C4-2B (cell line): ENCODE data around the gene SMARCB1.

ENCODE experiments used
- CTCF ChIP-seq: fragments of 450-650 bp; conservative IDR thresholded peaks from 2 replicates; pipeline ENCODE4 v1.5.1; 2017; ENCODE audit warnings: mild to moderate bottlenecking
- ZFX ChIP-seq: fragments of 450-650 bp; IDR thresholded peaks from 2 replicates; pipeline ENCODE4 v1.6.1; 2017

DNA sequence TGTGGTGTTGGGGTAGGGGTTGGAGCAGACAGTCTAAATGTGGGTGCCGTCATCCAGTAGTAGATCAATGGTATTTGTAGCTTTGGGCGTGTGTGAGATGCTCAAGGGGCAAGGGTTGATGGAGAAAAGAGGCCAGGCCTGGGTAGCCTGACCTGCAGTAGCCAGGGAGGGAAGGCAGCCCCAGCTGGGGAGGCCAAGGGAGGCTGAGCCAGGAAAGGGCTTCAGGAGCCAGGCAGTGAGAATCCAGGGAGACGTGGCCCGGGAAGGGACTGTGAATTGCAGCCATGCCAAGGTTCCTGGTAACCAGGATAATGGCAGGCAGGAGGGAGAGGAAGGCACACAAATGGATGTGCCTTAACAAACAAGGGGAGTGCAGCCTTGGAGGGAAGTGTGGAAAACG is 54.5 kb downstream of the SMARCB1 start:
- no peak for TF ChIP-seq CTCF
- TF ChIP-seq ZFX: no peak
